ENCODE data around the gene DCAF8. TPM values are rescaled to one million over a fixed set of nuclear protein-coding genes. Genes with fewer than 3 reads are reported as not detected.

The DCAF8 gene
- total RNA-seq, 1 experiment from 2014 or later = 125 TPM

- DNase-seq (ENCODE audit: extremely low read depth, low read depth) = no peak
Measured at GRCh38 chr1:160267284-160267991, 5.1 kb upstream of the DCAF8 start.

DNA sequence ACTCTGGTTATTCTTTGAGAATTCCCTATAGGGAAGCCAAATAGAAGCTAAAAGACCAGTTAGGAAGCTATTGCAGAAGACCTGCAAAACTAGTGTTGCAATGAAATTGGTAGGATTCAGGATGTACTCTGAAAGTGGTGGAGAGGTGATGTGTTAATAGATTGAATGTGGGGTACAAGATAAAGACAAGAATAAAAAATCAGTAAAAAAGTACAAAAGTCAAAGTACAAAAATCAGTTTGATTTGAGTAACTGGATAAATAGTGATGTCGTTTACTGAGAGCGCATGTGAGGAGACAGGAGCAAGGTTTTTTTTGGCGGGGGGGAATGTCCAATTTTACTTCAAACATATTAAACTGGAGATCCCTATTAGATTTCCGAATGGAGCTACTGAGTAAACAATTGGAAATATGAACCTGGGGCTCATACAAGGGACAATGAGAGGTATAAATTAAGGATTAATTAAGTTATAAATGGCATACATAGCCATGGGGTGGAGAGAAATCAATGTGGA, 2.5 kb upstream of the DCAF8 start:
- no peak for DNase-seq (ENCODE audit: extremely low read depth, low read depth)

DNA sequence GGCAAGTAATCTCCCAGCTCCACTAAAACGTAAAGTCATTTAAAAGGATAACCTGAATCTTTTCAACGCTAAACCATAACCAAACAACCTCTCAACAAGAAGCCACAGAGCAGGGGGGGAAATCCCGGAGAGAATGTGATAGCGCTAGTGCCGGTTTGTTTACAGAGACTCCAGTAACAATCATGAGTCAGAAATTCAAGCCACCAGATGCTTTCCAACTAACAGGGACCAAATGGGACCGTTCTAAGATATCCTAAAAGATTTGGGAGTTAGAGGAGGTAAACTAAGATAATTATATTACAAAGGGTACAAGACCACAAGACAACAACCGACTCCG, 825 bp downstream of the DCAF8 start:
- peak; percentile 68 for DNase-seq (ENCODE audit: extremely low read depth, low read depth)

DNA sequence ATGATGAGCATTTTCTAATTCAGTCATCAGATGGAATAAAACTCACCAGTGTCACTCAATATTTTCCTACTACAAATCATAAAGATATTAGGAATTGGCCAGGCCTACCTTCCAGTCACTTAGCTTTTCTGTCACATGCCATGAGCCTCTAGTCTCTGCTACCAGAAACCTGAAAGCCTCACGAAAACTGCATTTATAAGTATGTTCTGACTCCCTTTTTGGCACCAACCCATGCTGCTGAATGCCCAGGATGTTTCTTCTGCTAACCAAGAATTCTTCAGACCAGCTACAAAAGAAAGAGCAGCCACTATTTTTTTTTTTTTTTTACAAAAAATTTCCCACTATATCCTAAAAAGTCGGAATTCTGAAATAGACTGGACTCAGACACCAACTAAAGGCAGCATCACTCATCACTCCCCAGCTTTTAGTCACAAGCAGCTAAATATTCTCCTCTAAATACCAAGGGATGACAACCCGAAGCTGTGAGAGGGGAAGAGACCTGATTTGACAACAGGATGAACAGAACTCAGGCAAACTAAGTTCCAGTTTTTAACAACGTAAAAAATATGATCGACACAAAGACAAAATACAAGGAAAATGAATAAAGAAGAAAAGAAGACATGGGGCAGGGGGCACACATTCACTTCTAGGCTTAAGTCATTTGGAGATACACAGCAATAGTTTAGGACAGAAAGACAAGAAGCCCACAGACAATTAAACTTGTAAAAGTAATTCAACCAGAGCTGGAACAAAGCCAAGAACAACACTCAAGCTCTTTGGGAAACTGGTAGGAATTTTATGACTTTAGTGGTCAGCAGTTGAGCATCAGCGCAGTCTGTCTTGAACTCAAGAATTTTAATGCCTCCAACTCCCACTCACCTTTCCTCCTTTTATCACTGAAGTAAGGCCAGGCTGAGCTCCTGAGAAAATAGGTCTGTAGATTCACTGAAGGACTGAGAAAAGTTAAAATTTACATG, 1.7 kb downstream of the DCAF8 start:
- peak; percentile 25 for DNase-seq (ENCODE audit: extremely low read depth, low read depth)

GRCh38 chr1:160258177-160258798, 4.1 kb downstream of the DCAF8 start:
- DNase-seq (ENCODE audit: extremely low read depth, low read depth) = no peak

- DNase-seq (ENCODE audit: extremely low read depth, low read depth) = no peak
Measured at GRCh38 chr1:160257411-160258015, 4.8 kb downstream of the DCAF8 start.

- DNase-seq (ENCODE audit: extremely low read depth, low read depth) = no peak
Measured at GRCh38 chr1:160256396-160257046, 5.8 kb downstream of the DCAF8 start.

GRCh38 chr1:160255781-160256300, 6.5 kb downstream of the DCAF8 start:
- no peak for DNase-seq (ENCODE audit: extremely low read depth, low read depth)

DNA sequence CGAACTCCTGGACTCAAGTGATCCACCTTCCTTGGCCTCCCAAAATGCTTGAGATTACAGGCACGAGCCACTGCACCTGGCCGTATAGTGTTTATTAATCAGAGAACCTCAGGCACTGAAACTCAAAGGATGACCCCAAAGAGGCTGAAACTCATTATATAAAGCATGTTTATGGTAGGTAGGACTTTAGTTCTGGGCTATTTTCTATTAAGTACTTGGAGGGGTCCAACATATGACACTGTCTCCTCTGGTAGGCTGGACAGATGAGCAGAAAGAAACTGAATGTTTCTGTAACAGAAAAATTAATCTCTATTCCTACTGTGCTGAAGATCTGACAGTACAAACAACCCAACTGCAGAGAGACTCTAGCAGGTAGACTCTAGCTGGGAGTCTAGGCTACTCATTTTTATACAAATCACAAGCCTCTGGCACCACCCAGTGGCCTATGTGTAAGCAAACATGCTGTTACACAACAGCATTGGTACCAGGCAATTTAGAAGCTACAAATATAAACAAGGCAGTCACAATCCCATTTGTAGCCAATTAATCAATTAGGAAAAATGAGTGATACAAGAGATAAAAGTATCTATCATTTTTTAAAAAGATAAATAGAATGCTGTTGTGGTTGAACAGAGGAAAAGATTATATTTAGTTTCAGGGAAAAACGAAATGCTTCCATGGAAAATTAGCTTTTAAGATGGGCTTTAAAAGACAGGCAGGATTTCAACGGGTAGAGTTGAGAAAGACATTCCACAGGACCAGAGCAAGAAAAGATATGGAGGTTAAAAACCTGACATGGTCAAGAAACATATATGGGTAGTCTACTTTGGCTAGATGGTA, 10.4 kb downstream of the DCAF8 start:
- DNase-seq (ENCODE audit: extremely low read depth, low read depth) = peak; percentile 78

GRCh38 chr1:160251011-160251410, 11.3 kb downstream of the DCAF8 start:
- no peak for DNase-seq (ENCODE audit: extremely low read depth, low read depth)

- no peak for DNase-seq (ENCODE audit: extremely low read depth, low read depth)
Measured at GRCh38 chr1:160247053-160247452, 15.3 kb downstream of the DCAF8 start.

DNA sequence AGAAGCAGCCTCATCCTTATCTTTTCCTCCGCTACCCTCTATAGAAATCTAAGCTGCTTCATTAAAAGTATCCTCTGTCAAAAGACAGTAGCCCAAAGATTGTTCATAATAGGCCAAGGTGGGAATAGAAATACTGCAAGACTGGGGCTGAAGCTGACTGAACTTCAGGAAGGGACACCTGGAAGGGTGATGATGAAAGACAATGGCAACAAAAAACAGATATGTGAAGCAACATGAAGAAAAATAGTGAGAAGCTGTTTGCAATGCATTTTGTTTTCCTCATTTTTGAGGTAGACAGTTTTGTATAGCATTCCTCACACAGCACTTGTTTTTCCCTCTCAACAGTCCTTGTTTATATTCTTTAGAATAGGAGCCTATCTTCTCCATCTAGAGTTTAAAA, 16.9 kb downstream of the DCAF8 start:
- DNase-seq (ENCODE audit: extremely low read depth, low read depth) = peak; percentile 25

- no peak for DNase-seq (ENCODE audit: extremely low read depth, low read depth)
Measured at GRCh38 chr1:160244209-160244608, 18.1 kb downstream of the DCAF8 start.

DNA sequence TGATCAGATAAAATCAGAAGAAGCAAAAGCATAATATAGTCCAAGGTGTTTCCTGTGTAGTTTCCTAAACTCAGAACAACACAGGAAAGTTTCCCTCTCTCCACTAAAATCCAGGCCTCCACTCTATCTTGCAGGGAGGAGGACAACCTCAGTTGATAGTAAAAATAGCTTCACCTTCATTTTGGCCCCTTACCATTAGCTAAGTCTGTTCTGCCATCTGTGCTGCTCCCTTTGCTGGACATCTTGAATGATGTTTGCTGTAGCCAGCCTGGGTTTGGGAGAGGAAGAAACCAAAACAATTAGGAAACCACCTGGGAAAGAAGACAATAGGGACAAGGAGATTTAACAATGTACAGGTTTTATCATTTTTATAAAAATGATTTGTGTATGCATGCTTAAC, 18.6 kb downstream of the DCAF8 start:
- DNase-seq (ENCODE audit: extremely low read depth, low read depth) = no peak

GRCh38 chr1:160239582-160240299, 22.6 kb downstream of the DCAF8 start:
- no peak for DNase-seq (ENCODE audit: extremely low read depth, low read depth)

DNA sequence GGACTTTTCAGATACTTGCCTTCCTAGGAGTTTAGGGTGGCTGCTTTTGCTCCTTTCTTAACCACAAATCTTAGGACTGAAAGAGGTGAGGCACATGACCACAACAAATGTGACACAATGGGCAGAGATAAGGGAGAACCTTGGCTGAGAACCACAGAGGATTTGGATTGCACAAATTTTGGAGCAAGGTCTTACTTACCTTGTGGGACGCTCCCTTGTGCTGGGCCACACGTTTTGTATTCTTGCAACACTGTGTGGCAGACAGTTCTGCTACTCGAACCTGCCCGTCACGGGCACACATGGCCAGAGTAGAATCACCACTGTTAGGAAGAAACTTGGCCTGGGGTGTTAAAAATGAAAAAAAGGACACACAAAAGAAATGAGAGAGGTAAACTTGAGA, 23.9 kb downstream of the DCAF8 start:
- DNase-seq (ENCODE audit: extremely low read depth, low read depth) = no peak

- DNase-seq (ENCODE audit: extremely low read depth, low read depth) = no peak
Measured at GRCh38 chr1:160237558-160237957, 24.8 kb downstream of the DCAF8 start.

- no peak for DNase-seq (ENCODE audit: extremely low read depth, low read depth)
Measured at GRCh38 chr1:160236806-160237205, 25.5 kb downstream of the DCAF8 start.

- DNase-seq (ENCODE audit: extremely low read depth, low read depth) = no peak
Measured at GRCh38 chr1:160232911-160233310, 29.4 kb downstream of the DCAF8 start.

Data from NCI-H460 (cell line).